HEK293T (cell line): ENCODE measurements around the gene HOXD11.

Source experiments
- CTCF ChIA-PET: fragments of 350-600 bp; formaldehyde crosslinking; extraction: SDS; loops from one replicate; lab custom pipeline; 2021; ENCODE audit warnings: antibody characterized with exemption, inconsistent platforms; lab: Yijun Ruan, JAX
- POLR2A ChIA-PET: fragments of 350-600 bp; formaldehyde crosslinking; extraction: SDS; loops from one replicate; lab custom pipeline; 2020; ENCODE audit warnings: antibody characterized with exemption, inconsistent platforms; lab: Yijun Ruan, JAX
- DNase-seq: peaks from one replicate; pipeline ENCODE4 v3.0.0; 2012; ENCODE audit warnings: mixed read lengths; ENCODE audit errors: extremely low spot score
- ARNT ChIP-seq: fragments of 450-650 bp; IDR thresholded peaks from 2 replicates; pipeline ENCODE4 v1.6.1; 2017; ENCODE audit warnings: mild to moderate bottlenecking
- BHLHE40 ChIP-seq: fragments of 450-650 bp; IDR thresholded peaks from 2 replicates; pipeline ENCODE4 v1.6.1; 2016; ENCODE audit warnings: mild to moderate bottlenecking, moderate library complexity, borderline replicate concordance
- CTBP1 ChIP-seq: fragments of 450-650 bp; IDR thresholded peaks from 2 replicates; pipeline ENCODE4 v1.6.1; 2016; ENCODE audit warnings: borderline replicate concordance
- ELF4 ChIP-seq: fragments of 450-650 bp; IDR thresholded peaks from 2 replicates; pipeline ENCODE4 v1.6.1; 2017; ENCODE audit warnings: antibody characterized with exemption
- FOXA1 ChIP-seq: fragments of 450-650 bp; IDR thresholded peaks from 2 replicates; pipeline ENCODE4 v1.6.1; 2016; ENCODE audit warnings: mild to moderate bottlenecking
- FOXK2 ChIP-seq: fragments of 450-650 bp; IDR thresholded peaks from 2 replicates; pipeline ENCODE4 v1.6.1; 2016; ENCODE audit warnings: mild to moderate bottlenecking
- FOXM1 ChIP-seq: fragments of 450-650 bp; IDR thresholded peaks from 2 replicates; pipeline ENCODE4 v1.6.1; 2017; ENCODE audit warnings: mild to moderate bottlenecking, borderline replicate concordance
- HDGF ChIP-seq: fragments of 450-650 bp; IDR thresholded peaks from 2 replicates; pipeline ENCODE4 v1.6.1; 2017; ENCODE audit warnings: antibody characterized with exemption, borderline replicate concordance
- L3MBTL2 ChIP-seq: fragments of 450-650 bp; conservative IDR thresholded peaks from 2 replicates; pipeline ENCODE4 v1.6.1; 2016; ENCODE audit warnings: mild to moderate bottlenecking
- LEF1 ChIP-seq: fragments of 450-650 bp; IDR thresholded peaks from 2 replicates; pipeline ENCODE4 v1.6.1; 2017; ENCODE audit warnings: mild to moderate bottlenecking, borderline replicate concordance
- NFRKB ChIP-seq: fragments of 450-650 bp; IDR thresholded peaks from 2 replicates; pipeline ENCODE4 v1.6.1; 2016; ENCODE audit warnings: mild to moderate bottlenecking, moderate library complexity
- SP1 ChIP-seq: fragments of 450-650 bp; IDR thresholded peaks from 2 replicates; pipeline ENCODE4 v1.6.1; 2017
- SUZ12 ChIP-seq: fragments of 450-650 bp; IDR thresholded peaks from 2 replicates; pipeline ENCODE4 v1.6.1; 2016; ENCODE audit warnings: mild to moderate bottlenecking
- TARDBP ChIP-seq: fragments of 450-650 bp; IDR thresholded peaks from 2 replicates; pipeline ENCODE4 v1.6.1; 2016
- ZNF384 ChIP-seq: fragments of 450-650 bp; IDR thresholded peaks from 2 replicates; pipeline ENCODE4 v1.6.1; 2016
- TF ChIP-seq, protein P1 (sequence below): fragments of 450-650 bp; IDR thresholded peaks from 2 replicates; pipeline ENCODE4 v1.6.1; 2016

The HOXD11 gene

DNA sequence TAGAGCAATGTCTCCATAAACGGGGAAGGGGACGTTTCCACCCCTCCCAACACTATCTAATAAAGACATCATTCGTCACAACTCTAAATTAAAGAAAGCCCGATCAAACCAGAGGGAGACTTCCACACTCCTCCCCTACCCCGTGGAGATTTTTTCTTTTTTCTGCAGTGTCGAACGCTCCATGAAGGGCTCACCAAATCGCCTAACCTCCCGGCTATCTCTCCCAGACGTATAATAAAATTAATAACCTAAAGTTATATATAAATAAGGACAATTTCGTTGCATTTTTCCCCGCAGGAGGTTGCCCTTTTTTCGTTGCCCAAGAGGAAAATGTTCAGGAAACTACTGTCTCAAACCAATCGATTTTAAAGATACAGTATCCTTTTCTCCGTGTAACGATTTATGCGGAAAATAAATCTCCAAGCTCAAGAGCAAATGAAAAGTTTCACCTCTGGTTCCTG is 25.7 kb upstream of the HOXD11 start:
- CTCF ChIA-PET = interaction anchor here (1.1 to 1.4 kb wide), 2 partner anchors 18 to 391 kb away, joined by 4 to 7 read pairs; no protein-coding TSS in a partner anchor

DNA sequence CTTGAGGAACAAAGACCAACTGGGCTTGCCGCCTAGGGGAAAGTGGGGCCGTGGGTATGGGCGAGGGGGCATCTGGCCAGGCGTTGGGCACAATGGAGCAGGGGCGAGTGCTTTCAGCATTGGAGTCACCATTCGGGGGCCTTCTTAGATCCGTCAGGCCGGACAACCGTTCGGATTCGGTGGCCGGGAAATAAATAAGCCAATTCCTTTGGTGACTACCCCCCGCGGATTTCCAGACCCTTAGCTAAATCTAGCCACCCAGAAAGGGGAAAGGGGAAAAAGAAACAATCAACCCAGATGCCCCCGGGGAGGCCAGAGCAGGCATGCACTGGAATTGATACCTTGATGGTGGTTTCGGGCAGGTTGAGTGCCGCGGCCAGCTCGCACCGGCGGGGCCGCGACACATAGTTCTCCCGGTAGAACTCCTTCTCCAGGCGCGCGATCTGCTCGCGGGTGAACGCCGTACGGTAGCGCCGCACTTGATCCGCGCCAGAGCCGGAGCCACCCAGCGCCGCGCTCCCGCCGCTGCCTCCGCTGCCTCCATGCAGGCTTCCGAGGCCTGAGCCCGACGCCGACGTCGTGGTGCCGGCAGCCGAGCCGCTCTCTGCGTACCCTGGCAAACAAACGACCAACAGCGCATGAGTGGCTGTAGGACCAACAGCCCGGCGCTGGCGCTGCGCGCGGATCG is 25.1 kb upstream of the HOXD11 start:
- CTCF ChIA-PET = no interaction called here
- no peak for DNase-seq
- TF ChIP-seq L3MBTL2 (no peak), TARDBP (no peak), FOXK2 (no peak), BHLHE40 (no peak), ELF4 (no peak), LEF1 (no peak), HDGF (no peak), NFRKB (no peak), SUZ12 (no peak), FOXM1 (no peak), SP1 (no peak), FOXA1 (no peak), ARNT (no peak), ZNF384 (no peak), CTBP1 (no peak)
- TF ChIP-seq, protein P1, sequence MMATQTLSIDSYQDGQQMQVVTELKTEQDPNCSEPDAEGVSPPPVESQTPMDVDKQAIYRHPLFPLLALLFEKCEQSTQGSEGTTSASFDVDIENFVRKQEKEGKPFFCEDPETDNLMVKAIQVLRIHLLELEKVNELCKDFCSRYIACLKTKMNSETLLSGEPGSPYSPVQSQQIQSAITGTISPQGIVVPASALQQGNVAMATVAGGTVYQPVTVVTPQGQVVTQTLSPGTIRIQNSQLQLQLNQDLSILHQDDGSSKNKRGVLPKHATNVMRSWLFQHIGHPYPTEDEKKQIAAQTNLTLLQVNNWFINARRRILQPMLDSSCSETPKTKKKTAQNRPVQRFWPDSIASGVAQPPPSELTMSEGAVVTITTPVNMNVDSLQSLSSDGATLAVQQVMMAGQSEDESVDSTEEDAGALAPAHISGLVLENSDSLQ = no peak
- POLR2A ChIA-PET = no interaction called here

More for the DNA sequence above, 25.7 kb upstream of the HOXD11 start:
- TF ChIP-seq L3MBTL2 = no peak
- no peak for TF ChIP-seq FOXK2
- no peak for TF ChIP-seq CTBP1
- TF ChIP-seq SP1 = no peak
- TF ChIP-seq TARDBP = no peak
- no peak for TF ChIP-seq HDGF
- TF ChIP-seq, protein P1 = no peak
- DNase-seq = no peak
- POLR2A ChIA-PET = interaction anchor here (2.8 kb wide), 1 partner anchor 15 kb away, joined by 11 read pairs; no protein-coding TSS in a partner anchor

DNA sequence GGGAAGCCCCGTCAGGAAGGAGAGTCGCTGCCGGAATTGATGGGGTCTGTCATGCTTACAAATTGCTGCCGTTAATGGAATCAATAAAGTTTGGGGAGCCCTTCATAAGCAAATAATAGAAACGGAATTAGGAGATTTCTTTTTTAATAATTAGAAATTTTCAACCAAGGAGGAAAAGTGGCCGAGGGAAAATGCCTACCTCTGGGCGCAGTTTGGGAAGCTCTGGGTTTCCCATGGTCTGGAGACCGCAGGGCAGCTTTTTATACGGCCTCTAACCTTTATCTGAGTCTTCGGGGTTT is 24.6 kb upstream of the HOXD11 start:
- no peak for TF ChIP-seq SP1
- no peak for TF ChIP-seq HDGF
- TF ChIP-seq TARDBP = no peak
- no peak for TF ChIP-seq ZNF384
- TF ChIP-seq LEF1 = no peak
- TF ChIP-seq ELF4 = no peak
- DNase-seq = no peak
- ChIA-PET CTCF (no interaction called here), POLR2A (no interaction called here)

DNA sequence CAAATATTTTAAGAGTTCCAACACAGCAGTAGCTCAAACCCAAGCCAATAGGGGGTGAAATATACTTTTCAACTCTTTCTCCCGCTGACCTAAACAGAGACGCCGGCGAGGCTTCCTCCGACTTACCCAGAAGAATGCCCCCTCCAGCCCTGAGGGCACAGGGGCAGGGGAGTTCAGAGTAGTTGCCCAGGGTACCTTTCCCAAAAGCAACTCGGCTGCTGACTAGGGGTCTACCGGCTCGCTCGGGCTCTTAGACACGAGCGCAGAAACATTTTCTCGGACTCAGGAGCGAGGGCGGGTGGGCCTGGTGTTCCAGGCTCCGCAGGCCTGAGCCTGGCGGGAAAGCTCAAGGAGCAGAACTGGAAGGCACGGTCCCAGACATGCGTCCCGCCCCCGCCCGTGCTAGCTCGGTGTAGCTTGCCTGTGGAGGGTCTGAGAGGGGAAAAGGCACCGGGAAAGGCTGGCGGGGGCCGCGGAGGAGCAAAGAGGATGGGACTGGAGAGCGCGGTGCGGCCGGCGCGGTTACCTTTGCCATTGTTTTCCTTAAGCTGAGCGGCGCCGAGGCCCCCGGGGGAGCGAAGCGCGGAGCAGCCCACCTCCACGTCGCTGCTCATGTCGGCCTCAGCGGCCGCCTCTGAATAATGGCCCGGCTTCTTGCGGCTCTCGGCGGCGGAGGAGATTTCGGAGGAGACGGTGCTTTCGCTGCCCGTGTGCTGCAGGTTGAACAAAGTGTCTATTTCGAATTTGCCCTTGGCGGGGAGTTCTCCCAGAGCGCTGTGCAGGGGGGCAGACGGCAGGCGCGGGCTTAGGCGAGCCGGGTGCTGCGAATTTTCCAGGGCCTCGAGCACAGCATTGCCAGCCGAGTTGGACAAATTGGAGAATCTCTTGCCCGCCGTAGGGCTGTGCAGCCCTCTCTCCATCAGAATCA is 24.0 kb upstream of the HOXD11 start:
- CTCF ChIA-PET = no interaction called here
- DNase-seq = no peak
- POLR2A ChIA-PET = no interaction called here
- TF ChIP-seq FOXK2 = no peak
- TF ChIP-seq FOXM1 = no peak

DNA sequence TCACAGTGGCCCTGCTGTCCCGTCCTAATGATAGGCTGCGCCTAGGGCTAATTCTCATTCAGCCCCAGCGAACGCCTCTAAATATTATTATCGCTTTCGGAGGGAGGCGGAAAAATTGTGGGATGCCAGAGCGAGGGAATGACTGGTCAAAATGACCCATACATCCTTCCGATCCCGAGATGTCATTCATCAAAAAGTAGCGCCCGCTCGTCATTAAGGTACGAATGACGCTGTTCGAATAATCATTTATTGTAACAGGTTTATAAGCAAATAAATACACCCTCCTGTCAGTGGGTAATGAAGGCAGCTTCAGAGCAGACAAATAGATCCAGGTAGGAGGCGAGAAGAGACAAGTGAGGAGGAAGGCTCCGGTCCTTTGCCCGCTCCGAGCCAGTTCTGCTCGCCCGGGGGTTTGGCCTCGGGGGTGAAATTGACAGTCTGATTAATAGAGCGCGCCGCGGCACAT is 23.3 kb upstream of the HOXD11 start, which contains the start of gene EVX2:
Gene EVX2, minus strand, starts transcription at position 167 of the 466 bp plus-strand sequence. CDS start 186 bp downstream, outside the sequence.
- POLR2A ChIA-PET = no interaction called here
- CTCF ChIA-PET = no interaction called here
- no peak for DNase-seq
- TF ChIP-seq BHLHE40 = no peak
- TF ChIP-seq TARDBP = no peak
- no peak for TF ChIP-seq NFRKB

DNA sequence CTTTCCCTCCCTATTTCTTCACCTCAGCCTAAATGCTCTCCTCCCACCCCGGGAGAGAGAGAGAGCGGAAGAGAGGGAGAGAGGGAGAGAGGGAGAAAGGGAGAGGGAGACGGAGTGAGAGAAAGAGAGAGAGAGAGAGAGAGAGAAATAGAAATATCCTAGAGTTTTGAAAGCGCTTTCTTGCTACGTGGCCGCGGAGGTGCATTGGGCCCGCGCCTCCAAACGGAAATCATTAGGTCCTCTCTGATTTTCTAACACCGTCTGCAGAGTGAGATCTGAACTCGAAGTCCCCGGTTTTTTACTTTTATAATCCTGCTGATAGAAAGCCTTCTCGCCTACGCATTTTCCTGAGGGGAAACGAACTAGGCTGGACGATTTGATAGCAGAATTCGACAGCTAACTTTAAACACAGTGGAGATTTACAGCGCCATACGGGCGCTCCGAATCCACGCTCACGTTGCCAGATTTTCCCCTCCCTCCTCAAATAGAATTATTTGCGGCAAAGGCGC is 22.4 kb upstream of the HOXD11 start:
- no peak for DNase-seq
- ChIA-PET CTCF (interaction anchor here (1.0 kb wide), 1 partner anchor 13 kb away, joined by 5 read pairs; no protein-coding TSS in a partner anchor), POLR2A (no interaction called here)
- TF ChIP-seq NFRKB (no peak), TARDBP (no peak), SP1 (no peak), ZNF384 (no peak), FOXK2 (no peak), SUZ12 (no peak)
- TF ChIP-seq, protein P1 = no peak
